GM12892 (cell line): ENCODE data around the gene SSR4.
"Not testable (repeated sequence)": the region's sequence is repeated elsewhere in the genome, so short reads cannot be mapped to it uniquely, and the experiment has no call there.

Experiments used
- DNase-seq: peaks from one replicate; pipeline ENCODE4 v3.0.0; 2011; ENCODE audit not compliant: insufficient read length
- FAIRE-seq: peaks from 2 replicates; lab custom pipeline; 2011; peaks lifted over from hg19 to GRCh38; lab: Jason Lieb, UNC
- POLR2A ChIP-seq: IDR thresholded peaks from 2 replicates; pipeline ENCODE4 v1.6.1; 2011; ENCODE audit warnings: low read depth, low read length, control low read depth
- POLR2AphosphoS5 ChIP-seq: IDR thresholded peaks from 2 replicates; pipeline ENCODE4 v1.6.1; 2011; ENCODE audit warnings: low read depth, low read length, control low read depth
- TAF1 ChIP-seq: IDR thresholded peaks from 2 replicates; pipeline ENCODE4 v1.6.1; 2011; ENCODE audit warnings: low read depth, mild to moderate bottlenecking, control low read depth, low read length, borderline replicate concordance

The SSR4 gene

GRCh38 chrX:153803211-153804099 lies 9.0 kb downstream of the SSR4 start:
- DNase-seq: no peak
- no peak for FAIRE-seq
- TF ChIP-seq POLR2A: no peak
- TF ChIP-seq TAF1: no peak
- no peak for TF ChIP-seq POLR2AphosphoS5

- TF ChIP-seq POLR2A: no peak
- TF ChIP-seq TAF1: no peak
- TF ChIP-seq POLR2AphosphoS5: no peak
- FAIRE-seq (no peak), DNase-seq (no peak)
These were observed 9.7 kb downstream of the SSR4 start for GRCh38 chrX:153804100-153804595.

- TF ChIP-seq TAF1: no peak
- TF ChIP-seq POLR2AphosphoS5: no peak
- FAIRE-seq: no peak
These were observed 10.2 kb downstream of the SSR4 start for GRCh38 chrX:153804621-153805020.

GRCh38 chrX:153805436-153805835 lies 11.0 kb downstream of the SSR4 start:
- DNase-seq (no peak), FAIRE-seq (no peak)
- TF ChIP-seq TAF1 (no peak), POLR2AphosphoS5 (no peak), POLR2A (no peak)

More at GRCh38 chrX:153804621-153805020, 10.2 kb downstream of the SSR4 start:
- no peak for DNase-seq

- FAIRE-seq (no peak), DNase-seq (no peak)
- TF ChIP-seq TAF1: no peak
- TF ChIP-seq POLR2A: no peak
- TF ChIP-seq POLR2AphosphoS5: no peak
These were observed 12.6 kb downstream of the SSR4 start for GRCh38 chrX:153806999-153807575.

GRCh38 chrX:153807976-153808375 lies 13.5 kb downstream of the SSR4 start:
- FAIRE-seq: no peak

GRCh38 chrX:153812220-153812619 lies 17.8 kb downstream of the SSR4 start:
- TF ChIP-seq POLR2A (no peak), POLR2AphosphoS5 (no peak), TAF1 (no peak)
- DNase-seq: no peak
- no peak for FAIRE-seq

More at GRCh38 chrX:153807976-153808375, 13.5 kb downstream of the SSR4 start:
- no peak for TF ChIP-seq POLR2A
- no peak for TF ChIP-seq TAF1
- TF ChIP-seq POLR2AphosphoS5: no peak
- DNase-seq: no peak

- DNase-seq (no peak), FAIRE-seq (no peak)
- TF ChIP-seq TAF1: no peak
- TF ChIP-seq POLR2A: no peak
- no peak for TF ChIP-seq POLR2AphosphoS5
These were observed 18.7 kb downstream of the SSR4 start for GRCh38 chrX:153813161-153813560.

GRCh38 chrX:153814591-153815315 lies 20.3 kb downstream of the SSR4 start:
- FAIRE-seq: no peak
- DNase-seq: no peak
- TF ChIP-seq TAF1 (no peak), POLR2A (no peak), POLR2AphosphoS5 (no peak)

- DNase-seq: peak; percentile 8
- no peak for FAIRE-seq
These were observed 22.6 kb downstream of the SSR4 start for GRCh38 chrX:153816831-153817690.

GRCh38 chrX:153818064-153818463 lies 23.6 kb downstream of the SSR4 start:
- DNase-seq, FAIRE-seq: not testable (repeated sequence)

More at GRCh38 chrX:153816831-153817690, 22.6 kb downstream of the SSR4 start:
- TF ChIP-seq POLR2AphosphoS5 (no peak), POLR2A (no peak), TAF1 (no peak)
